HG02588 (cell line): ENCODE data around the gene MARCHF11.
A peak's percentile ranks its signal among the peaks of the same experiment; 100 is the strongest.

Experiments
- ATAC-seq: cut with Tn5 transposase; IDR thresholded peaks from one replicate; pipeline ENCODE4 v1.9.1; 2021; ENCODE audit warnings: mild to moderate bottlenecking, moderate library complexity; ENCODE audit not compliant: unreplicated experiment

MARCHF11 gene, protein sequence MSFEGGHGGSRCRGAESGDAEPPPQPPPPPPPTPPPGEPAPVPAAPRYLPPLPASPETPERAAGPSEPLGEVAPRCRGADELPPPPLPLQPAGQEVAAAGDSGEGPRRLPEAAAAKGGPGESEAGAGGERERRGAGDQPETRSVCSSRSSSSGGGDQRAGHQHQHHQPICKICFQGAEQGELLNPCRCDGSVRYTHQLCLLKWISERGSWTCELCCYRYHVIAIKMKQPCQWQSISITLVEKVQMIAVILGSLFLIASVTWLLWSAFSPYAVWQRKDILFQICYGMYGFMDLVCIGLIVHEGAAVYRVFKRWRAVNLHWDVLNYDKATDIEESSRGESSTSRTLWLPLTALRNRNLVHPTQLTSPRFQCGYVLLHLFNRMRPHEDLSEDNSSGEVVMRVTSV

DNA sequence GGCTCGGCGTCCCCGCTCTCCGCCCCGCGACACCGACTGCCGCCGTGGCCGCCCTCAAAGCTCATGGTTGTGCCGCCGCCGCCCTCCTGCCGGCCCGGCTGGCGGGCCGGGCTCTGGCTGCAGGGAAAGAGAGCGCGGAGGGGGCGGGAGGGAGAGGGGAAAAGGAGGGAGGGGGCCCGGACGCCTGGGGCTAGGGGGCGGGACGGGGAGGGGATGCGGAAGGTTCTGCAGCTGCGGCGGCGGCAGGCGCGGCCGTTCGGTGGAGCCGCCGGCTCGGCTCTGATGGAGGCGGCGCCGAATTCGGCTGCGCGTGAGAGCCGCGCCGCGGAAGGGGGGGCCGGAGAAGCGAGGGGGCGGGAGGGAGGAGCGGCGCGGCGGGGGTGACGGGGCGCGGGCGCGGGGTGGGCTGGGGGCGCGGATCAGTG, at the start of gene MARCHF11:
MARCHF11 (minus strand) TSS at position 281 of the 425 bp plus-strand sequence; CDS start at position 65, 216 bp downstream.
- ATAC-seq, result no peak

DNA sequence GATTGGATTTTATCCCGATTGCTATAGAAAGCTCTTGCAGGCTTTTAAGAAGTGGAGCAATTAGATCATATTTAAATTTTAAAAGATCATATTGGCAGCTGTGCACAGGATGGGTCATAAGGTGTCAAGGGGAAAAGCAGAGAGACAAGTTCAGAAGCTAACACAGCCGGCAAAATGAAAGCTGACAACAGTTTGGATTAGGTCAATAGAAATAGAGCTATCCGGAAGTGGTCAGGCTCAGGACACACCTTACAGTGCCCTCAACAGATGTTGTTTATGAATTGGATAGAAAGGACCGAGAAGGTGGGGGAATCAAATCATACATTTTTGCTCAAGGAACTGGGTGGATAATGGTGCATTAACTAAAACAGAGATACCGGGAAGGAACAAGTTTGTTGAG, 46.3 kb upstream of the MARCHF11 start:
- no peak for ATAC-seq

DNA sequence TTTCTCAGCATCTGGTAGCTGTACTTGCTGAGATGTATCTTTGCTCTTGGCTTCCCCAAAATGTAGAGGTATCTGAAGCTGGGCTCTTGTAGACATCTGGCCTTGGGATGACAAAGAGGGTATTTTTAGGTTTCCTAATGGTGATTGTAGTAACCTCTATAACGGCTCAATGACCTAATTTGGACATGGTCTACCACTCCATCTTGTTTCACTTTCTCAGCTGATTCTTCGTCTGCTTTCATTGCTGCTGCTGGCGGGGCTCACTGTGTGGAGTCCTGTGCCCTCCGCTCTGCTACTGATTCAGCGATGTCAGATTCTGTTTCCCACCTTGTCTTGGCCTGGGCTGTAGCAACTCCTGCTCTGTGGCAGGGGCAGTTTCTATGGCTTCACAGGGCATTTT, 12.7 kb upstream of the MARCHF11 start:
- no peak for ATAC-seq

DNA sequence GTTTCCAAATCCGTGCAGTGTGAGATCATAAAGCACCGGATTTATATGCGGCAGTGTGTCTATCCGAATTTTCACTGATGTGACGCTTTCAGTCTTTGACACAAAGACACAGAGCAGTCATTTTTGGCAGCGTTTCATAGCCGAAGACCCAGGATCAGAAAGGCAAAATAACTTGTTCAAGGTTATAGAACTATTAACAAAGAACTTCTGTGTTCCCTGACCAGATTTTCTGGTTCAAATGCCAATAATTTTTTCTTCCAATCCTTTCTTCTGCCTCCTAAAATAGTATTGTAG, 1.1 kb upstream of the MARCHF11 start:
- no peak for ATAC-seq

DNA sequence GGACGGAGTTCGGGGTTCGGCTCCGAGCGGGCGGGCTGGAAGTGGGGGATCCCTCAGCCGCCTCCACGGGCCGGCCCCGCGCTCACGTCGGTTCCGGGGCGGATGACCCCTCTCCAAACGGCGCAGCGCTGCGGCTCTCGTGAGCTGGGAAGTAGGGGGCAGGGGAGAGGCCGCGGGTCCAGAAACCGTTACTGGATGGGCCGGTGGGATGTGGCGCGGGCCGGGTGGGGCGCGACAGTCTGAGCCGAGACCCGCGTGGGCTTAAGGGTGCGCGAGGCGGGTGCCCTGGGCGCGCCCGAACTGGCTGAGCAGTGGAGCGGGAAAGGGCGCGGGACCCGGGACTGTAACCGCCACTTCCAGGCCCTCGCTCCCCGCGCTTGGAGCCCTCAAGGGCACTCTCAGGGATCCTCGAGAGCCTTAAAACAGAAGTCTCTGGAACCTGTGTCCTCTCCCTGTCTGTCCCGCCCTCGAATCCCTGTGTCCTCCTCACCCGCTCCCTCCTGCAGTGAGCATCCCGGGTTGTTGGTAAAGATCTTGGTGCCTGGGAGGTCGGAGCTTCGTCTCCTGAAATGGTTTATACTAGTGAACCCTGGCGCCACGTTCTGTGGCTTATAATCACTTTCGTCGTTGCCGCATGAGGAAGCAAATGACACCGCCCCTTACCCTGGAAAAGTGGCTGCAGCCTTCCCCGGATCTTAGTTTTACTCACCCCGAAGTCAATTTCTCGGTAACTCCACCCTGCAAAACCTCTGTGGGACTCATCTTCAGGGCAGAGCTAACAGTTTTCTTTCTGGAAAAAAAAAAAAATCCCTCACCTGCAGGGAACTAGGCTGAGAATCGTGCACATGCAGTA, 571 bp upstream of the MARCHF11 start:
- ATAC-seq, result no peak

DNA sequence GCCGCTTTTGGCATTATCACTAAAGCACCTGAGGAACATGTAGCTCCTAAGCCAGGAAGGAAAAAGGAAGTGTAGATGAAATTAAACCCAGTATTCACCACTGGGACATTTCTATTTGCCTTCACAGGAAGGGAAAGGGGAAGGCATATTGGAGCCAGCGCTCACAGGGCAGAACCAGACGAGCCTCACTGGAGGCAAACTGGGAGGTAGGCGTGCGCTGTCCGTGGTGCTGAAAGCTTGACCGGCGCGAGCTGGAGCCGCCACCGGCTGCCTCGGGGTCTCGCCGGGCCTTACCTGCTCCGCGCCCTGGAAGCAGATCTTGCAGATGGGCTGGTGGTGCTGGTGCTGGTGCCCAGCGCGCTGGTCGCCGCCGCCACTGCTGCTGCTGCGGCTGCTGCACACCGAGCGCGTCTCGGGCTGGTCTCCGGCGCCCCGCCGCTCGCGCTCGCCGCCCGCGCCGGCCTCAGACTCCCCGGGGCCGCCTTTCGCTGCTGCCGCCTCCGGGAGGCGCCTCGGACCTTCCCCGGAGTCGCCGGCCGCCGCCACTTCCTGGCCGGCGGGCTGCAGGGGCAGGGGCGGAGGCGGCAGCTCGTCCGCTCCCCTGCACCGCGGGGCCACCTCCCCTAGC, 732 bp downstream of the MARCHF11 start:
- no peak for ATAC-seq

DNA sequence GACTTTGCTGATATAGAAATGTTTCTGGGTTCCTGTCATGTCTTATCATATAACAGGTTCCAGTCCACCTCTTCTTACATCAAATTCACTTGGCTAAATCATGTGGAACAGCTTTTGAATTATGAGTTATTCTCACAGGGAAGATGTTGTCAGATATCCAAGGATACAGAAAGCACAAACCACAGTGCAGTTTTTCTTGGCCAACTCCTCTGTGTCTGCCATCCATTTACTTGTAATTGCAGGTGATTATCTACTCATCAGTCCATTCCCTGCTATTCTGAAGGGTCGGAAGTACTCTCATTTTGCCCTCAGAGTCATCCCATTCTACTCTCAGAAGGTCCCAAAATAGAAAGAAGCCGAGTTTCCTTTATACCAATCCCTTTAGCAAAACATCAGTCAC, 10.0 kb downstream of the MARCHF11 start:
- ATAC-seq, result no peak

DNA sequence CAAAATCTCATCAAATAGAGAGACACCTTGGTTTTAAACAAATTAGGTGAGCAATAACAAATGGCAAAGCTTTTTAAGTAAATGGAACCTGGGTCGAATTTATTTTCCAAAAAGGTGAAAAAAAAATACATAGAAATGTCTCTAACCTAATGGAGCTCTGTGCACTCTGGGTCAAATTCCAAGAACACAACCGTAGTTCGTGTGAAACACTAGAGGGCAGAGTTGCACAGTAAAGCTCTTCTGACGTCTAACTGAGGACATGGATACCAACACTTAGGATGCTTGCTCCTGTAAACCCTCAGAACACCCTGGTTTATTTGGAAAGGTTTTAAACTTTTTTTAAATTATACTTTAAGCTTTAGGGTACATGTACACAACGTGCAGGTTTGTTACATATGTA, 18.9 kb downstream of the MARCHF11 start:
- peak; percentile 71 for ATAC-seq

DNA sequence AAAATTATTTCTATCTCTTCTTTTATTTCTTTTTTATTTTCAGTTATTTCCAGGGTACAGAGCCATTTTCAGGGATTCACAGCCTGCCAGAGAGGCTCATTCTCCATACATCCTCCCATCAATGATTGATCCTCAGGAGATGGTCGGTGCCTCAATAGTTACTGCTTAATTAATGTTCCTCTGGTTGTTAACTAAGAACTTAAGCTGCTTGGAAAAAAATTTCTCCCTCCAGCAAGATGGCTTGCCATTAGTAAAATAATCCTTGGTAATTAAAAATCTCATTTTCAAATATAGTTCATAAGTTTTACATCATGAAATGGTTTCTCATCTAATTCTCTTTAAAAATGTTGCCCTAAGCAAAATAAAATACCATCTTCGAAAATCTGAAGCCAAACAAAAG, 20.0 kb downstream of the MARCHF11 start:
- no peak for ATAC-seq

DNA sequence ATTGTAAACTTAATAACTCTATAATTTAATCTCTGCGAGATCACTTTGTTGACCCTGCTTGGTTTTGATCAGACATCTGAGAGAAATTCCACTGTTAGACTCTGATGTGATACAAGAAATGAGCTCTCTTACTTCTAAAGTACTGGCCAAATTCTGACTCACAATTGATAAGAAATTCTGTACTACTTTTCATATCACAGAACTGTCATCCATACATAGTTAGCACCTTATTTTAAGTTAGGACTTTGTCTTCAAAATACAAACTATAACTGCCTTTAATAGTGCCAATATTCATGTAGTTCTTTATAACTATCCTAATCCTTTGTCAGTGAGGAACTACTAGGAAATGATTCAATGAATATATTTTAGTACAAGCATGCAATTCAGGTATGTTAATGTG, 23.4 kb downstream of the MARCHF11 start:
- ATAC-seq, result no peak

DNA sequence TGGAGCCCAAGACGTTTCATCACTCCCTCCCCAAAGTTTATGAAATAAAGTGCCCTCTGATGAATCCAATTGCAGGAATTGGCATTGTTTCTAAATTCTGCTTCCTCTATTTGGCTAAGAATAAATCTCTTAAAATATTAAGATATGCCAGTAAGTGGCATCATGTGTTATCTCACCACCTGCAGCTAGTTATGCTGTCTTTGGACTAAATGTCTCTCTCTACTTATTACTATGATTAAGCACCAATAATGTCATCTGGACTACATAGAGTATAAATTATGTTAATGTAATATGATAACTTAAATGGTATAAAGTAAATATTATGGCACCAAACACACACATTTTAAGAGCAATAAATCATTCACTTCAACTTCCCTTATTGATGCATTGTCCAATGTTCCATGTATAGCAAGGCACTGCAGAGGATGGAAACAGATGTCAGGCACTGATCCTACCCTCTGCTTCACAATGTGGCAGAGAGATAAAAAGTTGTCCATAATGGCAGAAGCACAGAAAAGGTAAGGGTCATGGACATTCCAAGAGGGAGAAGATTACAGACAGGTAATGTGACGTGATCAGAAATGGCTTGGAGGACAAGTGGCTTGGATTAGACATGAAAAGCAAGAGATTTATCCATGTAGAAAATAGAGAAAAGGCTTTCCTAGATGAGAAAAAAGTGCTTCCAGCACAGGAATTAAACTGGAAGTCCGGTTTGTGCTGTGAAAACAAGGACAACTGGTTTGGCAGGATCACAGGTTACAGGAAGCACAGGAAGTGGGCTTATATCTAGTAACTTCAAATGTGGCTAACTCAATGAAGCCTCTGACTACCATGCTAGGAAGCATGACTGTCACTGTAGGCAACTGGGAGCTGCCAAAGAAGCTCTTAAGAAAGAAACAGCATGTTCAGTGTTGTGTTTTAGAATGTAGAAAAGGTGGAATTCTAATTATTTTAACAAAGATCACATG, 26.7 kb downstream of the MARCHF11 start:
- ATAC-seq, result no peak

DNA sequence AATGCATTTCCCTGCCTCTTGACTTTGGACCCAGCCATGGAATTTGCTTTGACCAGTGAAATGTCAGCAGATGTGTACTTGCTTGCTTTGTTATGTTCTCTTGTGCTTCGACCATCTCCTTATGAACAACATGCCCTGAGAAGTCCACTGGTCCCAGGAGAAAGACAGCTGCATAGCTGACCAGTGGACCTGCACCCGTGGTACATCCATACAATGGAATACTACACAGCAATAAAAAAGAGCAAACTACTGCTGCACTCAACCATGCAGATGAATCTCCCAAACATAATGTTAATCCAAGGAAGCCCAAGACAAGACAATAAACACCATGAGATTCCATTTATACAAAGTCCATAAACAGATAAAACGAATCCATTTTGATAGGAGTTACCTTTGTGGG, 30.0 kb downstream of the MARCHF11 start:
- ATAC-seq, result no peak

DNA sequence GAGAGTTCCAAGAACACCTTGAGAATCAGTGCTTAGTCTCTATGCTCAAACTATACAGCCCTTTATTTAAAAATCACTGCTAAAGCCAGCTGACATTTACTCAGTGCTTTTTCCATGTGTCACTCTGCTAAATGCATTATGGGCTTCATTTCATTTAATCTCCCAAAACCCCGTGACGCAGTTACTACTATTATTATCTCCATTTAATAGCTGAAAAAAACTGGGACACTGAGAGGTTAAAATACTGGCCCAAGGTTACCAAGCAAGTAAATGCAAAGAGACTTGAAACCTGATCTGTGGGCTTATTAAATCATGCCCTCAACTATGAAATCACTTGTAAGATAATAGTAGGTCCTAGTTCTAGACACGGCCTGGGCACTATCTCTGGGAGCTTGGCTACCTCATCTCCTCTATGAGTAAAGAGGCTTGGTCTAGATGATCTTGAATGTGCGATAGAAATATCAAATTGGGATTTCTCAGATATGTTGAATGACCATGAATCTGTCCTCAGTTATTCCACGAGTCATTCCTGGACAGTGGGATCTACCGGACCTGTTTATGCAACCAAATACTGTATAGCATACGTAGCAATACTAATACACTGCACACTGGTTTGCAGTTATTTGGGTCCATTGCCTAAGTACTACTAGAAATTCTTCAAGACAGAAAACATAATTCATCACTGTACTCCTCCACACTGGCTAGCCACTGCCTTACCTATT, 32.3 kb downstream of the MARCHF11 start:
- no peak for ATAC-seq

DNA sequence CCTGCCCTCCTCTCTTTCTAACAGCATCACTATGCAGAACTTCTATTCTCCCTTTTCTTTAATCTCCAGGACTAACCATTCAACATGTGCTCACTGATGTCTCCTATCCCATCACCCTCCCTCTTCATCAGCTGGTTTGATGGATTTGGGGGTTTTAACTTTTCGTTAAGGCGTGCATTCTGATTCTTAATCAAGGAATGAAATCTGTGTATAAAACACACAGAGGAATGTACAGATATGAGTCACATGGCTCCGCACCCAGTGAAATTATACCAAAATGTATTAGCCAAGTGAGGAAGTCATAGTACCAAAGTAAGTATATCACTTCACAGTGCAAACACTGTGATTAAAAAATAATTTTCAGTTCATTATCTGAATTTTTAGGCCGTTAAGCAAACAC, 35.2 kb downstream of the MARCHF11 start:
- ATAC-seq, result no peak

DNA sequence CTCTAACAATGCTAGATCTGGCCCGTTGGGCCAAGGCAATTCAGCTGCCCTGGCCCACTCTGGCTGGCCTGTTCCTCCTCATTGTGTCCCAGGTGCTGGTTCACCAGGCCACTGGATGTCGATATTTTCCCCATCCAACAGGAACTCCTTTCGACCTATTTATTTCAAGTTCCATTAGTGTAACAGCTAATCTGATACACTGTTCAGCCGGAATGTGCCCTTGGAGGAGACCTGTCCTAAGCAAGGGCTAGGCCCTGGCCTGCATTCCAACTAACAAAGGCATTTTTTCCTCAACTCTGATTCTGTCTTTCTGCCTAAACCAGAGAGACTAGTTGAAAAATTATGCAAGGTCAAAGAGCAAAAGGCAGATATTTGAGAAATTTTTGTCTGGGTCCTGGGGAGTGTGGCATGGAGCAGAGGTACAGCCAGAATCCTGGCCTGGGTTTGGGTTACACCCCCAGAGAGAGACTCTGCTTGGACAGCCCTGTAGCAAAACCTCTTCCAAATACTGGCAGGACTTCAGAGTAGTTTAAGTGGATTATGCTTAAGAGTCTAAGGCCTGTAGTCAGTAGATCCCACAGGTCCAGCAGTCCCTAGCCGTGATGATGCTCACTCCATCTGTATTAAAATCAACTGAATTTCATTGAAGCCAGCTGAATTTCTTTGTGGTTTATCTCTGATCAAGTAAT, 36.1 kb downstream of the MARCHF11 start:
- ATAC-seq, result no peak

DNA sequence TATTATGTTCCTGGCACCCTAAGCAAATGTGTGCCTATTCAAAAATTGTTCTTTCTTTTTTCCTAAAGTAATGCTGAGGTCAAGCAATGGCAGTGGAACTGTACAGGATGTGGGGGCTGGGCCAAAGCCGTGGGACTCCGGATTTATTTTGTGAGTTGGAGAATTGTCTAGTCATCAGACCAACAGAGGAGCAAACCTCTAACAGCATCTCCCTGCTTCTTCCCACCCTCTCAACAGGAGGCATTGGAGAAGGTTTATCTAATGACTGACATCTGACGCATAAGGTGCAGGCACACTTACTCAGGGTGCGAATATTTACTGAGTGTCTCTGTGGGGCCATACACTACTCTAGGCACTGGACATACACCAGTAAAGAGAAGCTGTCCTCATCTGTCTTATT, 38.6 kb downstream of the MARCHF11 start:
- ATAC-seq, result no peak

DNA sequence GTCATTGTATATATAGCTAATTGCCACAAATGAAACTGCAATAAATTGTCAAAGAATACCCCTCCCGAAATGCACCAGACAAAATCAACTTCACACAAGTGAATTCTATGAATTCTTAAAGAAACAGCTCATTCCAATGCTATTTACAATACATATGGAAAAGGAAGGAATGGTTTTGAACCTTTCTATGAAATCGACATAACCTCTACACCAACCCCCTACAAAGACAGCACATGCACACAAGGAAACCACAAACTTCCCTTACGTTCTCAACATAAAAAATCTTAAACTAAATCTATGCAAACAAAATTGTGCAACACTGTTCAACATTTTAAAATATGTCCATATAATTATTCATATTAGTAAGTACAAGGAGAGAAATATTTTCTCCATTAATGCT, 39.2 kb downstream of the MARCHF11 start:
- no peak for ATAC-seq

DNA sequence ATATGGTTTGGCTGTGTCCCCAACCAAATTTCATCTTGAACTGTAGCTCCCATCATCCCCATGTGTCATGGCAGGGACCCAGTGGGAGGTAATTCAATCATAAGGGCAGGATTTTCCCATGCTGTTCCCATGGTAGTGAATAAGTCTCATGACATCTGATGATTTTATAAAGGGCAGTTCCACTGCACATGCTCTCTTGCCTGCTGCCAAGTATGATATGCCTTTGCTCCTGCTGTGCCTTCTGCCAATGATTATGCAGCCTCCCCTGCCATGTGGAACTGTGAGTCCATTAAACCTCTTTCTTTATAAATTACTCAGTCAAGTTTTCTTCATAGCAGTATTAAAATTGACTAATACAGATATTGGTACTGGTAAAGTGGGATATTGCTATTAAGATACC, 42.4 kb downstream of the MARCHF11 start:
- no peak for ATAC-seq

DNA sequence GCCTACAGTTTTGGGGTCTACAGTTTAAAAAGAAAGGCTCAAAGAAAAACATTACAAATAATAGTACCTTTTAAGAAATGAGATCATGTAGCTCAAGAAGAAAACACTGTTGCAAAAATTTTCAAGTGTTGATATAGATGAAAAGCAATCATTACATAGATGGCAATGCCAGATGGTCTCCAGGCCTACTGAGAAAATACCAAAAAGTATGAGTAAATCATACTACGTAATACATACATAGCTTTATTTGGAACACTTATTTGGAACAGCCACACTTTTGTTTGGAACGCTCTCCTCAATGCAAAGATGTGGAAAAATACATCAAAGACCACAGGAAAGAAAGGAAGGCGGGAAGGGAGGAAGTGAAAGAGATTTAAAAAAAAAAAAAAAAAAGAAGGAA, 44.1 kb downstream of the MARCHF11 start:
- no peak for ATAC-seq
